ENCODE measurements around the gene UNC5C.

The UNC5C gene

DNA sequence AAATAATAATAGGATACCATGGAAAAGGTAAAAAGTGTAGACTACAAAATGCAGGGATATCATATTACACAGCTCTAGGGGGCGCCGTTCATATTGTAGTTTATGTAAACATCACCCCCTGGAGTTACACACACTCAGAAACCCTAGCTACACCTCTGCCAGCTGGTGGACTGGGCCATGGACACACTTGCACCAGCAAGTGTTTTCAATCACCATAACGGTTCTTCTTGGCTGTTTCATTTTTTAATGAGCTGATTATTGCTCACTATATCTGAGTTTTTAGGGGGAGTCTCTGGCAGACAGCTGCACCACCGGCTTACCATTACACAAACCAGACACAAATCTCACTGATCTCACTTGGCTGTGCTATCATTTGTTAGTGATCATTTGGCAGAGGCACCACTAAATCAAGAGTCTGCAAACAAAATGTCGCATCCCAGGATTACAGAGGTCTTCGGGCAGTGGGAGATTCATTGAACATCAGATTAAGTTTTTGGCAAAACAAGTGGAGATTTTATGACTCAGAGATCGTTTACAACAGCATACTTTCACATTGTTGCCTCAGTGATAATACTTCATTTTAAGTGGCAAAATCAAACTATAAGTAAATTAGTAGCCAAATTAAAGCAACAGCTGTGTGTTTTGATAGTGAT is 185.7 kb downstream of the UNC5C start:
- in situ Hi-C loops (cut with MboI; ENCODE audit: low pct_unique_long_range_greater_than_20kb, low sequenced_read_pairs, unreplicated experiment), result no loop called here
- DNase-seq (ENCODE audit: low spot score), result no peak

DNA sequence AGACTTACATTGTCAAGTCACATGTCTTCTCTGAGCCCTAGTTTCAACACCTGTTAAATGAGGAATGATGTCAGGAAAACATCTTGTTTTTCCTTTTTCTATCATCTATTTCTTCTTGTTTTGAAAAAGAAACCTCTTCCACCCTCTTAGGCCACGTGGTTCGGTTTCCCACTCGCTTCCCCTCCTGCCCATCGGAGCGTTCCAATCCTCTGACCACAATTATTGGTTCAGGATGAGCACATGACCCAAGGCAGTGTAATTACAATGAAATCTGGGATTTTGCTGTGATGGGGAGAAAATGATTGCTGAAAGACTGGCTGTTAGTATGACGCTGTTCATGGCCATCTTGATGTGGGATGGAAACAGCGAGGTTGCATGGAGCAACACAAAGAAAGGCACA is 186.7 kb downstream of the UNC5C start:
- TF ChIP-seq, protein P1, sequence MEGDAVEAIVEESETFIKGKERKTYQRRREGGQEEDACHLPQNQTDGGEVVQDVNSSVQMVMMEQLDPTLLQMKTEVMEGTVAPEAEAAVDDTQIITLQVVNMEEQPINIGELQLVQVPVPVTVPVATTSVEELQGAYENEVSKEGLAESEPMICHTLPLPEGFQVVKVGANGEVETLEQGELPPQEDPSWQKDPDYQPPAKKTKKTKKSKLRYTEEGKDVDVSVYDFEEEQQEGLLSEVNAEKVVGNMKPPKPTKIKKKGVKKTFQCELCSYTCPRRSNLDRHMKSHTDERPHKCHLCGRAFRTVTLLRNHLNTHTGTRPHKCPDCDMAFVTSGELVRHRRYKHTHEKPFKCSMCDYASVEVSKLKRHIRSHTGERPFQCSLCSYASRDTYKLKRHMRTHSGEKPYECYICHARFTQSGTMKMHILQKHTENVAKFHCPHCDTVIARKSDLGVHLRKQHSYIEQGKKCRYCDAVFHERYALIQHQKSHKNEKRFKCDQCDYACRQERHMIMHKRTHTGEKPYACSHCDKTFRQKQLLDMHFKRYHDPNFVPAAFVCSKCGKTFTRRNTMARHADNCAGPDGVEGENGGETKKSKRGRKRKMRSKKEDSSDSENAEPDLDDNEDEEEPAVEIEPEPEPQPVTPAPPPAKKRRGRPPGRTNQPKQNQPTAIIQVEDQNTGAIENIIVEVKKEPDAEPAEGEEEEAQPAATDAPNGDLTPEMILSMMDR (IDR thresholded peaks at IDR 0.05; ENCODE audit: extremely low read depth, insufficient read depth, missing control alignments), result no peak
- no peak for DNase-seq (ENCODE audit: low spot score)
- in situ Hi-C loops (cut with MboI; ENCODE audit: low pct_unique_long_range_greater_than_20kb, low sequenced_read_pairs, unreplicated experiment), result no loop called here

More for the DNA sequence above, 185.7 kb downstream of the UNC5C start:
- TF ChIP-seq, protein P1 (IDR thresholded peaks at IDR 0.05; ENCODE audit: extremely low read depth, insufficient read depth, missing control alignments), result no peak

DNA sequence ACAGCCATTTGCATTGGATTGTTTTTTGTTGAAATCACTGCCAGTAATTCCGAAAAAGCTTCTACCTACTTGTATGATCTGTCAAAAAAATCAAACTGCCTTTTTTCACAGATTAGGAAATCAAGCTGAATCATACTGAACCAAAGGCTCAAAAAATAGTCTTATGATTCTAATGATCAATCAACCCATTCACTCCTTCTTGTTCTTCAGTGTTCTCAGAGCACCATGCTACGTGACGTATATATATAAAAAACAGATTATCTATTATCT is 187.1 kb downstream of the UNC5C start:
- TF ChIP-seq, protein P1 (IDR thresholded peaks at IDR 0.05; ENCODE audit: extremely low read depth, insufficient read depth, missing control alignments), result no peak
- no peak for DNase-seq (ENCODE audit: low spot score)
- in situ Hi-C loops (cut with MboI; ENCODE audit: low pct_unique_long_range_greater_than_20kb, low sequenced_read_pairs, unreplicated experiment), result no loop called here

DNA sequence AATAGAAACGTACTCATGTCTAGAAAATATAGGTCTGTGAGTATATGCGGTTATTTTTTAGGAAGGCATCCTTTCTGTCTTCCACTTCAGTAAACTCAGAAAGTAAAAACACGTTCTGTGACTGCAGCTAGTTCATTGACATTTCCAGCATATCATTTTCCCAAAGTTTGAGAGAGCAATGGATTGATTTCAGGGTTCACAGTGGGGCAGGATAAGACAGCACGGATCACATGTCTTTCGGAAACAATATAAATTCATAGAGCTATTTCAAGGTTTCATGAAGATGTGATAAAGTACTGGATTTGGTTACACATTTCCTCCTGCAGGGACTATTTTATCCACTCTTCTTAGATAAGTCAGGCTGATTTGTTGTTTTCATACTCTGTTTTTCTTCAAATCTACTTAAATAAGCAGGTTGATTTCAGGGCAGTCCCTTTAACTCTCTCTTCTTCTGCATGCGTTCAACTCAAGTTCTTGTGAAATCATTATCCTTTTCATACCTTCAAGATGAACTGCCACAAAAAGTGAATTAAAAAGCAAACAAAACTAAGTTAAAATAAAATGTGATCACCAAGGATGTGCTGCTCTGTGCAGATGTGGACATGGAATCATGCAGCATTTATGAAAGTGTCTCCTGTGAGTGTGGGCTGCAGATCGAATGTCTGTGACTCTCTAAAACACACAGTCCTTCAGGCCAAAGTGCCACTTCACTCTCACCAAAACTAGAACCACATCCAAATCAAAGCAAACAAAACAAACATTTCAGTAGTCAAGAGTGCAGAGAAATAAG is 187.7 kb downstream of the UNC5C start:
- in situ Hi-C loops (cut with MboI; ENCODE audit: low pct_unique_long_range_greater_than_20kb, low sequenced_read_pairs, unreplicated experiment), result no loop called here
- DNase-seq (ENCODE audit: low spot score), result no peak
- TF ChIP-seq, protein P1 (IDR thresholded peaks at IDR 0.05; ENCODE audit: extremely low read depth, insufficient read depth, missing control alignments), result no peak

DNA sequence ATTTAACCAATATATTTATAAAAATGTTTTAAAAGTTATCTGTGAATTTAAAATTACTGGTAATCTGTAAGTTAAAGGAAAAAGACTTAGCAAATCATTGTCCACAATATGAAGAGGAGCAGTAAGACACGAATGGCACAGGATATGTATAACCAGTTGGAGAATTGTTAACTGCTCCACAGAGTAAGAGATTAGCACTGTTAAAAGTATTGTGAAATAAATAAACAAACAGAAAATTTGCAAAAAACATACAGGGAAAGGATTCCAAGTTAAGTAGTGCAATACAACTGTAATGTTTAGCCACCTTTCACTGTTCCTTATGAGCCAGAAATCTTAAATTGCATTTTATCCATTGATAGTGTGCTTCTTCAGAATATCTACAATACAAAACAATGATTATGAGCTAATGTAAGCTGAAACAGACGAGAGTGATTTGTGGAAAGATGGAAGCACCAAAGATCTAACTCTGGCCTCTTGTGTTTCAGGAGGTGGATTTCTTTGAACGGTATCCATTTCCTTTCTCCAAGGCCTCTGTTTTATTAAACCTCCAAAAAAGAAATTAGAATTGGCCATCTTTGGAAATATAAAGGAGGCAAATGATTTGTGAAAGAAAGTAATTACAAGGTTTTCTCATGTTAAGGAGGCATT is 188.4 kb downstream of the UNC5C start:
- no peak for DNase-seq (ENCODE audit: low spot score)
- TF ChIP-seq, protein P1 (IDR thresholded peaks at IDR 0.05; ENCODE audit: extremely low read depth, insufficient read depth, missing control alignments), result no peak
- in situ Hi-C loops (cut with MboI; ENCODE audit: low pct_unique_long_range_greater_than_20kb, low sequenced_read_pairs, unreplicated experiment), result no loop called here

DNA sequence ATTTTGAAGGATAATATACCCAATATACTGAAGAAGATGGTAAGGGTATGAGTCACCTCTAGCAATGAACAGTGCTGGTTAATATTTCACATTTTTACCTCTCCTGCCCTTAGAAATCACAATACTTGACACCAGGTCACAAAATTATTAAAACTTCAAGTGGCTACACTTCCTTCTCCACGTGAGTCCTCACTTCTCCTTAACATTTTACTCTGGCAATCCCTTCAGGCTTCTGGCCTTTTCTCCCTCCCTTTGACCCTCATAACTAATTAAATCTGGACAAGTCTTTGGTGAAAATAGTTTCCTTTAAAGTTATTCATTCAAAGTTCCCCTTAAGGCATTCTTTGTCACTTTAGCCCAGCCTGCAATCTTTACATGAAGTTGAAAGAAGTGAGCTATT is 190.4 kb downstream of the UNC5C start:
- DNase-seq (ENCODE audit: low spot score), result no peak
- in situ Hi-C loops (cut with MboI; ENCODE audit: low pct_unique_long_range_greater_than_20kb, low sequenced_read_pairs, unreplicated experiment), result no loop called here
- TF ChIP-seq, protein P1 (IDR thresholded peaks at IDR 0.05; ENCODE audit: extremely low read depth, insufficient read depth, missing control alignments), result no peak

All from GM13977 (cell line).